ENCODE data around the gene PLA2G2F. TPM values are rescaled to one million over a fixed set of nuclear protein-coding genes. Genes with fewer than 3 reads are reported as not detected.

PLA2G2F gene
- polyA plus RNA-seq, 2 of the 4 experiments (the other 2 are of a cell fraction), result not detected

- ATAC-seq, result no peak
- H3K4me2 ChIP-seq, result no peak overlapping the region
- POLR2A ChIA-PET, result no interaction called here
Observed at GRCh38 chr1:20149601-20150325, 10.6 kb downstream of the PLA2G2F start.

DNA sequence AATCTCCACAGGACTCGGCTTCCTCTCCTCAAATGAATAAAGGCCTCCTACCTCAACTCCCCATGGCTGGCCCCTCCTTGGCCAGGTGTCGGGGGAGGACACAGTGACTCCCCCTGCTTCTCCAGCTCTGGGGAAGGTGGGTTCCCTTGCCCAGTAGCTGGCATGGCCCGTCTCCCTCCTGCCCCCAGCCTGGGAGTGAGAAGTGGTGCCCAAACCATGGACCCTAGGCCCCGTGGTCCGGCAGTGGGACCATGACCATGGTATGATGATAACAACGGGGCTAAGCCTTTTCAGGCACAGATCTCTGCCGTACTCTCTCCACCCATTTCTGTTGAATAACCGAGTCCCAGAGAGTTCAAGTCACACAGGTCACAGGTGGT is 11.2 kb downstream of the PLA2G2F start:
- ChIA-PET CTCF (interaction anchor here (0.7 to 8.5 kb wide), 3 partner anchors 59 to 344 kb away, joined by 3 to 125 read pairs (median 4); partner anchors contain the start of gene PLA2G2E), POLR2A (no interaction called here)
- DNase-seq (ENCODE audit: low read depth in 1 of 2, low spot score in 1 of 2) (no peak), ATAC-seq (no peak), FAIRE-seq (no peak)
- Histone ChIP-seq H3K27ac (no peak overlapping the region), H3K4me2 (no peak overlapping the region), H3K4me1 (0 out of 3 replicates have a peak, but pooled peaks cover 10% of the 10 kb centered on the region), H3K4me3 (no peak overlapping the region), H3K9me3 (no peaks in the 10 kb centered on the region)
- 80% methylated on average over 8 of the region's 8 CpGs for WGBS (ENCODE audit: missing lambda C conversion rate)
- TF ChIP-seq ZNF302 (CRISPR knock-in tag; IDR thresholded peaks at IDR 0.05) (no peak), ZC3H11A (IDR thresholded peaks at IDR 0.05) (no peak)

More at GRCh38 chr1:20149601-20150325, 10.6 kb downstream of the PLA2G2F start:
- TF ChIP-seq MAZ (IDR thresholded peaks at IDR 0.05; ENCODE audit: borderline replicate concordance, low read depth, low read length) (no peak), FOSL2 (IDR thresholded peaks at IDR 0.05) (no peak), FOSL2 (CRISPR knock-in tag; IDR thresholded peaks at IDR 0.05) (no peak), NPAS2 (CRISPR knock-in tag; IDR thresholded peaks at IDR 0.05; ENCODE audit: borderline replicate concordance) (no peak), CBX8 (IDR thresholded peaks at IDR 0.05) (no peak), TP53 (CRISPR knock-in tag; IDR thresholded peaks at IDR 0.05) (no peak), TFCP2L1 (CRISPR knock-in tag; IDR thresholded peaks at IDR 0.05) (no peak), PHF8 (IDR thresholded peaks at IDR 0.05; ENCODE audit: borderline replicate concordance, low read depth) (no peak), RAD21 (conservative IDR thresholded peaks at IDR 0.05 in 1 of 2, IDR thresholded peaks at IDR 0.05 in 1 of 2) (no peak), ZC3H11A (IDR thresholded peaks at IDR 0.05) (no peak), FOSB (CRISPR knock-in tag; IDR thresholded peaks at IDR 0.05) (no peak), RARB (CRISPR knock-in tag; IDR thresholded peaks at IDR 0.05) (no peak), EP300 (IDR thresholded peaks at IDR 0.05) (no peak), FOXS1 (CRISPR knock-in tag; IDR thresholded peaks at IDR 0.05) (no peak), HMGXB4 (CRISPR knock-in tag; IDR thresholded peaks at IDR 0.05; ENCODE audit: borderline replicate concordance) (no peak), ELK1 (IDR thresholded peaks at IDR 0.05; ENCODE audit: low read depth, low read length) (no peak), HES2 (IDR thresholded peaks at IDR 0.05) (no peak), HOXB13 (CRISPR knock-in tag; IDR thresholded peaks at IDR 0.05; ENCODE audit: low read depth) (no peak)
- TF ChIP-seq, protein P1, sequence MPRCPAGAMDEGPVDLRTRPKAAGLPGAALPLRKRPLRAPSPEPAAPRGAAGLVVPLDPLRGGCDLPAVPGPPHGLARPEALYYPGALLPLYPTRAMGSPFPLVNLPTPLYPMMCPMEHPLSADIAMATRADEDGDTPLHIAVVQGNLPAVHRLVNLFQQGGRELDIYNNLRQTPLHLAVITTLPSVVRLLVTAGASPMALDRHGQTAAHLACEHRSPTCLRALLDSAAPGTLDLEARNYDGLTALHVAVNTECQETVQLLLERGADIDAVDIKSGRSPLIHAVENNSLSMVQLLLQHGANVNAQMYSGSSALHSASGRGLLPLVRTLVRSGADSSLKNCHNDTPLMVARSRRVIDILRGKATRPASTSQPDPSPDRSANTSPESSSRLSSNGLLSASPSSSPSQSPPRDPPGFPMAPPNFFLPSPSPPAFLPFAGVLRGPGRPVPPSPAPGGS (IDR thresholded peaks at IDR 0.05), result no peak
- TF ChIP-seq, protein P2, sequence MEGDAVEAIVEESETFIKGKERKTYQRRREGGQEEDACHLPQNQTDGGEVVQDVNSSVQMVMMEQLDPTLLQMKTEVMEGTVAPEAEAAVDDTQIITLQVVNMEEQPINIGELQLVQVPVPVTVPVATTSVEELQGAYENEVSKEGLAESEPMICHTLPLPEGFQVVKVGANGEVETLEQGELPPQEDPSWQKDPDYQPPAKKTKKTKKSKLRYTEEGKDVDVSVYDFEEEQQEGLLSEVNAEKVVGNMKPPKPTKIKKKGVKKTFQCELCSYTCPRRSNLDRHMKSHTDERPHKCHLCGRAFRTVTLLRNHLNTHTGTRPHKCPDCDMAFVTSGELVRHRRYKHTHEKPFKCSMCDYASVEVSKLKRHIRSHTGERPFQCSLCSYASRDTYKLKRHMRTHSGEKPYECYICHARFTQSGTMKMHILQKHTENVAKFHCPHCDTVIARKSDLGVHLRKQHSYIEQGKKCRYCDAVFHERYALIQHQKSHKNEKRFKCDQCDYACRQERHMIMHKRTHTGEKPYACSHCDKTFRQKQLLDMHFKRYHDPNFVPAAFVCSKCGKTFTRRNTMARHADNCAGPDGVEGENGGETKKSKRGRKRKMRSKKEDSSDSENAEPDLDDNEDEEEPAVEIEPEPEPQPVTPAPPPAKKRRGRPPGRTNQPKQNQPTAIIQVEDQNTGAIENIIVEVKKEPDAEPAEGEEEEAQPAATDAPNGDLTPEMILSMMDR (IDR thresholded peaks at IDR 0.05), result no peak
- 0 out of 3 replicates have a peak, but pooled peaks cover 10% of the 10 kb centered on the region for H3K4me1 ChIP-seq
- DNase-seq (ENCODE audit: low read depth in 1 of 2, low spot score in 1 of 2) (no peak), FAIRE-seq (no peak)
- H3K9me3 ChIP-seq, result no peaks in the 10 kb centered on the region
- H3K27ac ChIP-seq, result no peak overlapping the region
- no peak overlapping the region for H3K4me3 ChIP-seq
- CTCF ChIA-PET, result interaction anchor here (0.8 to 8.5 kb wide), 2 partner anchors 9 to 231 kb away, joined by 3 to 125 read pairs; partner anchors contain the start of gene PLA2G2E
- 70% methylated on average over 19 of the region's 27 CpGs for WGBS (ENCODE audit: missing lambda C conversion rate)
